H9 (cell line): ENCODE measurements around the gene FAM53B. TPM values are rescaled to one million over a fixed set of nuclear protein-coding genes. Genes with fewer than 3 reads are reported as not detected.
A peak's percentile ranks its signal among the peaks of the same experiment; 100 is the strongest.

Source experiments
- DNase-seq: peaks from one replicate; pipeline ENCODE4 v3.0.0-alpha.2; 2017
- H2AFZ ChIP-seq: one replicate; pipeline ENCODE4 v1.6.1; 2013; ENCODE audit warnings: mild to moderate bottlenecking, low read length, control low read depth, moderate library complexity
- H2AK5ac ChIP-seq: 2 replicates; pipeline ENCODE4 v1.6.1; 2013; ENCODE audit warnings: low read length, control low read depth, mixed read lengths; ENCODE audit not compliant: insufficient read length
- H2BK120ac ChIP-seq: one replicate; pipeline ENCODE4 v1.6.1; 2013; ENCODE audit warnings: low read depth, mild to moderate bottlenecking, low read length, control low read depth, inconsistent platforms; ENCODE audit not compliant: poor library complexity, severe bottlenecking
- H2BK12ac ChIP-seq: 2 replicates; pipeline ENCODE4 v1.6.1; 2013; ENCODE audit warnings: low read length, control low read depth, mixed read lengths, low read depth; ENCODE audit not compliant: insufficient read length
- H2BK15ac ChIP-seq: 2 replicates; pipeline ENCODE4 v1.6.1; 2013; ENCODE audit warnings: low read depth, low read length, control low read depth
- H2BK20ac ChIP-seq: one replicate; pipeline ENCODE4 v1.6.1; 2013; ENCODE audit warnings: low read depth, mild to moderate bottlenecking, low read length, control low read depth, inconsistent platforms; ENCODE audit not compliant: poor library complexity, severe bottlenecking
- H2BK5ac ChIP-seq: 2 replicates; pipeline ENCODE4 v1.6.1; 2013; ENCODE audit warnings: low read length, control low read depth, mixed read lengths; ENCODE audit not compliant: insufficient read length
- H3K14ac ChIP-seq: 2 replicates; pipeline ENCODE4 v1.6.1; 2013; ENCODE audit warnings: low read length, control low read depth; ENCODE audit not compliant: insufficient read depth
- H3K18ac ChIP-seq: 2 replicates; pipeline ENCODE4 v1.6.1; 2013; ENCODE audit warnings: low read depth, mild to moderate bottlenecking, mixed read lengths, low read length, control low read depth; ENCODE audit not compliant: insufficient read length
- H3K23ac ChIP-seq: 2 replicates; pipeline ENCODE4 v1.6.1; 2013; ENCODE audit warnings: low read length, control low read depth, mixed read lengths, low read depth; ENCODE audit not compliant: insufficient read length
- H3K23me2 ChIP-seq: 2 replicates; pipeline ENCODE4 v1.6.1; 2013; ENCODE audit warnings: low read depth, mild to moderate bottlenecking, mixed read lengths, low read length, control low read depth; ENCODE audit not compliant: insufficient read length, poor library complexity, severe bottlenecking
- H3K27ac ChIP-seq: 2 replicates; pipeline ENCODE4 v1.5.1; 2013; ENCODE audit warnings: low read length, control low read depth, mixed read lengths, low read depth; ENCODE audit not compliant: insufficient read length
- H3K27me3 ChIP-seq: 2 replicates; pipeline ENCODE4 v1.6.1; 2013; ENCODE audit warnings: low read length, control low read depth, inconsistent platforms; ENCODE audit not compliant: insufficient read depth
- H3K4ac ChIP-seq: 2 replicates; pipeline ENCODE4 v1.6.1; 2013; ENCODE audit warnings: low read depth, mild to moderate bottlenecking, control low read depth, inconsistent platforms, low read length, moderate library complexity
- H3K4me1 ChIP-seq: 2 replicates; pipeline ENCODE4 v1.6.1; 2013; ENCODE audit warnings: low read length, control low read depth, inconsistent platforms; ENCODE audit not compliant: insufficient read depth
- H3K4me2 ChIP-seq: 2 replicates; pipeline ENCODE4 v1.6.1; 2013; ENCODE audit warnings: low read length, control low read depth, mixed read lengths; ENCODE audit not compliant: insufficient read length, insufficient read depth
- H3K56ac ChIP-seq: 2 replicates; pipeline ENCODE4 v1.6.1; 2013; ENCODE audit warnings: low read depth, mild to moderate bottlenecking, mixed read lengths, low read length, control low read depth; ENCODE audit not compliant: insufficient read length
- H3K79me1 ChIP-seq: 2 replicates; pipeline ENCODE4 v1.6.1; 2013; ENCODE audit warnings: low read depth, mild to moderate bottlenecking, moderate library complexity, low read length, control low read depth, inconsistent platforms; ENCODE audit not compliant: insufficient read depth, poor library complexity, severe bottlenecking
- H3K79me2 ChIP-seq: 2 replicates; pipeline ENCODE4 v1.6.1; 2013; ENCODE audit warnings: low read length, control low read depth, inconsistent platforms; ENCODE audit not compliant: insufficient read depth
- H3K9ac ChIP-seq: 2 replicates; pipeline ENCODE4 v1.6.1; 2013; ENCODE audit warnings: low read length, control low read depth, mixed read lengths; ENCODE audit not compliant: insufficient read length; ENCODE audit errors: extremely low read depth
- H3K9me3 ChIP-seq: one replicate; pipeline ENCODE4 v1.6.1; 2013; ENCODE audit warnings: low read depth, low read length, inconsistent platforms; ENCODE audit not compliant: control insufficient read depth
- H3T11ph ChIP-seq: one replicate; pipeline ENCODE4 v1.6.1; 2013; ENCODE audit warnings: mild to moderate bottlenecking, low read length, control low read depth, inconsistent platforms
- H4K20me1 ChIP-seq: one replicate; pipeline ENCODE4 v1.6.1; 2013; ENCODE audit not compliant: control insufficient read depth, insufficient read length, insufficient read depth
- H4K5ac ChIP-seq: 2 replicates; pipeline ENCODE4 v1.6.1; 2013; ENCODE audit warnings: low read depth, mild to moderate bottlenecking, mixed read lengths, low read length, control low read depth; ENCODE audit not compliant: insufficient read length
- H4K8ac ChIP-seq: replicated peaks from 2 replicates; pipeline ENCODE4 v1.6.1; 2013; ENCODE audit warnings: low read length, control low read depth, mixed read lengths, low read depth; ENCODE audit not compliant: insufficient read length
- H4K91ac ChIP-seq: 2 replicates; pipeline ENCODE4 v1.6.1; 2013; ENCODE audit warnings: low read depth, mild to moderate bottlenecking, moderate library complexity, mixed read lengths, low read length, control low read depth; ENCODE audit not compliant: insufficient read length
- H3K27ac Mint-ChIP-seq, 3 experiments: 2 replicates in 2 of 3; 3 replicates in 1 of 3; pipeline ENCODE4 v1.8.0; 2020 to 2021; ENCODE audit warnings: mixed read lengths in 3 of 3, mild to moderate bottlenecking in 1 of 3, moderate library complexity in 1 of 3
- H3K27me3 Mint-ChIP-seq: 2 replicates; pipeline ENCODE4 v1.8.0; 2021; ENCODE audit warnings: low read depth, mild to moderate bottlenecking, moderate library complexity, mixed read lengths
- H3K36me3 Mint-ChIP-seq, 3 experiments: 2 replicates in 2 of 3; 3 replicates in 1 of 3; pipeline ENCODE4 v1.8.0; 2020 to 2021; ENCODE audit warnings: low read depth in 3 of 3, mixed read lengths in 3 of 3; ENCODE audit not compliant: insufficient read depth in 1 of 3
- H3K4me1 Mint-ChIP-seq, 2 experiments: 2 replicates each; pipeline ENCODE4 v1.8.0; 2020; ENCODE audit warnings: mixed read lengths in 2 of 2
- H3K4me3 Mint-ChIP-seq, 2 experiments: 2 replicates in 1 of 2; 3 replicates in 1 of 2; pipeline ENCODE4 v1.8.0; 2020 to 2021; ENCODE audit warnings: mild to moderate bottlenecking in 2 of 2, mixed read lengths in 2 of 2, moderate library complexity in 1 of 2
- H3K9me3 Mint-ChIP-seq, 2 experiments: 2 replicates in 1 of 2; 3 replicates in 1 of 2; pipeline ENCODE4 v1.8.0; 2020; ENCODE audit warnings: mild to moderate bottlenecking in 2 of 2, mixed read lengths in 2 of 2, moderate library complexity in 1 of 2
- CTCF ChIP-seq: fragments of 200-600 bp; sonication (generic); conservative IDR thresholded peaks from 3 replicates; pipeline ENCODE4 v1.8.0; 2021; ENCODE audit warnings: antibody characterized with exemption, mild to moderate bottlenecking
- WGBS: extraction: QIAGEN DNeasy Blood & Tissue Kit; methylation state at CpG from one replicate; pipeline ENCODE4 v1.1.7; 2013; ENCODE audit warnings: missing lambda C conversion rate, low lambda C conversion rate, mixed read lengths; ENCODE audit not compliant: insufficient read length; ENCODE audit errors: extremely low coverage; 5-methylcytosine and 5-hydroxymethylcytosine counted together
- total RNA-seq: library from RNA; stranded (reverse); gene quantifications from 2 replicates; pipeline ENCODE4 v1.2.1, GENCODE V29; 2021

FAM53B gene
- total RNA-seq, 1 experiment from 2014 or later, result 11.5 TPM

GRCh38 chr10:124703778-124704427 lies 40.3 kb downstream of the FAM53B start:
- no peak overlapping the region for H2BK120ac ChIP-seq
- no peak overlapping the region for H4K8ac ChIP-seq
- H3K79me1 ChIP-seq, result no peaks in the 10 kb centered on the region
- H3K9ac ChIP-seq, result no peak overlapping the region
- H3K9me3 ChIP-seq, result no peaks in the 10 kb centered on the region
- H3K4me1 ChIP-seq, result peaks cover 6% of the 10 kb centered on the region; the same call in 1 of the 2 replicates
- H3K23me2 ChIP-seq, result no peaks in the 10 kb centered on the region
- no peaks in the 10 kb centered on the region for H4K20me1 ChIP-seq
- H3K18ac ChIP-seq, result no peak overlapping the region
- no peak overlapping the region for H3T11ph ChIP-seq
- H3K9me3 Mint-ChIP-seq, result no peaks in the 10 kb centered on the region
- H3K27me3 Mint-ChIP-seq, result no peaks in the 10 kb centered on the region
- no peak overlapping the region for H2BK12ac ChIP-seq
- no peak overlapping the region for H2BK20ac ChIP-seq
- no peak overlapping the region for H3K4me2 ChIP-seq
- no peak overlapping the region for H4K5ac ChIP-seq
- no peak overlapping the region for H3K4me3 Mint-ChIP-seq
- no peaks in the 10 kb centered on the region for H3K79me2 ChIP-seq
- no peak overlapping the region for H2AK5ac ChIP-seq
- peaks cover 19 to 27% of the 10 kb centered on the region in 2 experiments for H3K4me1 Mint-ChIP-seq
- peaks cover 13 to 18% (median 13%) of the 10 kb centered on the region in 3 experiments; a peak in 6 of 7 replicates for H3K36me3 Mint-ChIP-seq
- H3K56ac ChIP-seq, result no peak overlapping the region
- H2AFZ ChIP-seq, result no peak overlapping the region
- peak overlapping the region in 2 of 3 experiments; percentile 11 to 53; a peak in 2 of 7 replicates for H3K27ac Mint-ChIP-seq
- H3K27me3 ChIP-seq, result no peaks in the 10 kb centered on the region
- no peak overlapping the region for H3K14ac ChIP-seq
- no peak overlapping the region for H3K23ac ChIP-seq
- no CpG with 5 or more reads among the region's 10 CpGs for WGBS
- TF ChIP-seq CTCF, result no peak
- H2BK15ac ChIP-seq, result no peak overlapping the region
- no peak overlapping the region for H4K91ac ChIP-seq
- H3K27ac ChIP-seq, result no peak overlapping the region
- no peak overlapping the region for H3K4ac ChIP-seq
- no peak overlapping the region for H2BK5ac ChIP-seq
- DNase-seq, result no peak
